HL-60 (cell line): ENCODE measurements around the gene COLEC11.

Experiments used
- GABPA ChIP-seq: IDR thresholded peaks from 2 replicates; pipeline ENCODE4 v1.6.1; 2012; ENCODE audit warnings: low read depth
- POLR2AphosphoS5 ChIP-seq: IDR thresholded peaks from 2 replicates; pipeline ENCODE4 v1.6.1; 2012; ENCODE audit warnings: low read depth
- SPI1 ChIP-seq: IDR thresholded peaks from 2 replicates; pipeline ENCODE4 v1.6.1; 2012; ENCODE audit warnings: low read depth, mild to moderate bottlenecking, borderline replicate concordance
- TF ChIP-seq, protein P1 (sequence below): IDR thresholded peaks from one replicate; pipeline ENCODE4 v1.5.1; 2011; ENCODE audit warnings: low read length, control low read depth, inconsistent platforms; ENCODE audit not compliant: insufficient read depth

DNA sequence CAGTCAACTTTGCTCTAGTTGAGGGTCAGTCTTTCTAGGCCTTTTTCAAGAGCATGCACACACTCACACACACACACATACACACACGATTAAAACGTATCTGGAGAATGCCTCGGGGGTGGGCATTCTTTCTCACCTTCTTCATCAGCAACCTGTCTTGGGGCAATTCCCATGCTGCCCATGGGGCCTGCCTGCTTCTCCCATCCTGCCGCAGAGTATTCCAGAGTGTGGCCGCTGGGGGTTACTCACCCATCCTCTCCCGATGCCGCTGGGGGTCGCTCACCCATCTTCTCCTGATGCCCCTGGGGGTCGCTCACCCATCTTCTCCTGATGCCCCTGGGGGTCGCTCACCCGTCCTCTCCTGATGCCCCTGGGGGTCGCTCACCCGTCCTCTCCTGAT is 52.3 kb downstream of the COLEC11 start:
- TF ChIP-seq, protein P1, sequence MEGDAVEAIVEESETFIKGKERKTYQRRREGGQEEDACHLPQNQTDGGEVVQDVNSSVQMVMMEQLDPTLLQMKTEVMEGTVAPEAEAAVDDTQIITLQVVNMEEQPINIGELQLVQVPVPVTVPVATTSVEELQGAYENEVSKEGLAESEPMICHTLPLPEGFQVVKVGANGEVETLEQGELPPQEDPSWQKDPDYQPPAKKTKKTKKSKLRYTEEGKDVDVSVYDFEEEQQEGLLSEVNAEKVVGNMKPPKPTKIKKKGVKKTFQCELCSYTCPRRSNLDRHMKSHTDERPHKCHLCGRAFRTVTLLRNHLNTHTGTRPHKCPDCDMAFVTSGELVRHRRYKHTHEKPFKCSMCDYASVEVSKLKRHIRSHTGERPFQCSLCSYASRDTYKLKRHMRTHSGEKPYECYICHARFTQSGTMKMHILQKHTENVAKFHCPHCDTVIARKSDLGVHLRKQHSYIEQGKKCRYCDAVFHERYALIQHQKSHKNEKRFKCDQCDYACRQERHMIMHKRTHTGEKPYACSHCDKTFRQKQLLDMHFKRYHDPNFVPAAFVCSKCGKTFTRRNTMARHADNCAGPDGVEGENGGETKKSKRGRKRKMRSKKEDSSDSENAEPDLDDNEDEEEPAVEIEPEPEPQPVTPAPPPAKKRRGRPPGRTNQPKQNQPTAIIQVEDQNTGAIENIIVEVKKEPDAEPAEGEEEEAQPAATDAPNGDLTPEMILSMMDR: no peak
- no peak for TF ChIP-seq GABPA
- TF ChIP-seq POLR2AphosphoS5: no peak
- no peak for TF ChIP-seq SPI1
